ENCODE results near the gene CYTH2.

The CYTH2 gene

GRCh38 chr19:48513289-48514122, 44.3 kb downstream of the CYTH2 start:
- no peak for TF ChIP-seq GATA2 (IDR thresholded peaks at IDR 0.05; ENCODE audit: low read depth, low read length)
- no peak for TF ChIP-seq GATA3 (IDR thresholded peaks at IDR 0.05; ENCODE audit: low read depth, low read length)

GRCh38 chr19:48514123-48514458, 44.9 kb downstream of the CYTH2 start:
- TF ChIP-seq GATA2 (IDR thresholded peaks at IDR 0.05; ENCODE audit: low read depth, low read length) = no peak
- TF ChIP-seq GATA3 (IDR thresholded peaks at IDR 0.05; ENCODE audit: low read depth, low read length) = no peak

GRCh38 chr19:48516536-48516935, 47.4 kb downstream of the CYTH2 start:
- TF ChIP-seq GATA3 (IDR thresholded peaks at IDR 0.05; ENCODE audit: low read depth, low read length) = no peak
- TF ChIP-seq GATA2 (IDR thresholded peaks at IDR 0.05; ENCODE audit: low read depth, low read length) = no peak

- TF ChIP-seq GATA3 (IDR thresholded peaks at IDR 0.05; ENCODE audit: low read depth, low read length) (no peak), GATA2 (IDR thresholded peaks at IDR 0.05; ENCODE audit: low read depth, low read length) (no peak)
Observed at GRCh38 chr19:48518207-48518606, 49.0 kb downstream of the CYTH2 start.

- TF ChIP-seq GATA2 (IDR thresholded peaks at IDR 0.05; ENCODE audit: low read depth, low read length) = no peak
- no peak for TF ChIP-seq GATA3 (IDR thresholded peaks at IDR 0.05; ENCODE audit: low read depth, low read length)
Observed at GRCh38 chr19:48520134-48520533, 51.0 kb downstream of the CYTH2 start.

GRCh38 chr19:48524221-48524620, 55.1 kb downstream of the CYTH2 start:
- TF ChIP-seq GATA3 (IDR thresholded peaks at IDR 0.05; ENCODE audit: low read depth, low read length) (no peak), GATA2 (IDR thresholded peaks at IDR 0.05; ENCODE audit: low read depth, low read length) (no peak)

- no peak for TF ChIP-seq GATA3 (IDR thresholded peaks at IDR 0.05; ENCODE audit: low read depth, low read length)
- TF ChIP-seq GATA2 (IDR thresholded peaks at IDR 0.05; ENCODE audit: low read depth, low read length) = no peak
Observed at GRCh38 chr19:48524732-48525131, 55.6 kb downstream of the CYTH2 start.

GRCh38 chr19:48529156-48529555, 60.0 kb downstream of the CYTH2 start:
- TF ChIP-seq GATA3 (IDR thresholded peaks at IDR 0.05; ENCODE audit: low read depth, low read length) = no peak
- TF ChIP-seq GATA2 (IDR thresholded peaks at IDR 0.05; ENCODE audit: low read depth, low read length) = no peak

- TF ChIP-seq GATA3 (IDR thresholded peaks at IDR 0.05; ENCODE audit: low read depth, low read length) = no peak
- no peak for TF ChIP-seq GATA2 (IDR thresholded peaks at IDR 0.05; ENCODE audit: low read depth, low read length)
Observed at GRCh38 chr19:48530066-48530720, 61.0 kb downstream of the CYTH2 start.

- TF ChIP-seq GATA3 (IDR thresholded peaks at IDR 0.05; ENCODE audit: low read depth, low read length) = no peak
- TF ChIP-seq GATA2 (IDR thresholded peaks at IDR 0.05; ENCODE audit: low read depth, low read length) = no peak
Observed at GRCh38 chr19:48530770-48531169, 61.6 kb downstream of the CYTH2 start.
